GM12872 (cell line): ENCODE results near the gene CALHM3.

ENCODE experiments used
- CTCF ChIP-seq: IDR thresholded peaks from 3 replicates; pipeline ENCODE4 v1.5.1; 2011; ENCODE audit warnings: low read depth, mild to moderate bottlenecking, low read length, moderate library complexity; ENCODE audit not compliant: insufficient read depth

The CALHM3 gene

GRCh38 chr10:103441611-103442010 lies 37.4 kb downstream of the CALHM3 start:
- no peak for TF ChIP-seq CTCF

GRCh38 chr10:103441206-103441605 lies 37.8 kb downstream of the CALHM3 start:
- no peak for TF ChIP-seq CTCF

GRCh38 chr10:103440416-103440815 lies 38.6 kb downstream of the CALHM3 start:
- no peak for TF ChIP-seq CTCF

GRCh38 chr10:103439776-103440175 lies 39.3 kb downstream of the CALHM3 start:
- no peak for TF ChIP-seq CTCF

GRCh38 chr10:103433858-103434257 lies 45.2 kb downstream of the CALHM3 start:
- no peak for TF ChIP-seq CTCF

- TF ChIP-seq CTCF: no peak
Measured at GRCh38 chr10:103431902-103432301, 47.1 kb downstream of the CALHM3 start.

GRCh38 chr10:103429647-103430046 lies 49.4 kb downstream of the CALHM3 start:
- TF ChIP-seq CTCF: no peak

GRCh38 chr10:103428989-103429643 lies 49.9 kb downstream of the CALHM3 start:
- TF ChIP-seq CTCF: no peak
